AG20443 (cell line): ENCODE results near the gene ADD2.

Source experiments
- DNase-seq: peaks from one replicate; pipeline ENCODE4 v3.0.0; 2012; ENCODE audit warnings: low spot score, mixed read lengths

ADD2 gene

DNA sequence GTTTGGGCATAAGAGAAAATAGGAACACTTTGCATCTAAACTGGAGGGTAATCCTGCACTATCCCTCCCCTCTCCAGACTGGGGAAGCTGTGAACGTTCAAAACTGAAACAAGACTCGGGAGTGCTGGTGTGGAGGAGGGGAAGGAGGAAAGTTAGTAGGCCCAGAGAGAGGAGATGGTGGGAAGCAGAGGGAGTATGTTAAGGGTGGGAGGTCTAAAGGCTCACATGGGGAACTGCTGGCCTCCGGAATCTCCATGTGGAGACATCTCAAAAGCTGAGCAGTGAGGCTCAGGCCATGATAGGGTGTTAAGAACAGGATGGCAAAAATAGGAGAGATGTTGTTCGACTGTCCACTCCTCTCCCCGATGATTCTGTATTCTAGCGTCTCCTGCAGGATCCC lies 47.9 kb downstream of the ADD2 start:
- no peak for DNase-seq

GRCh38 chr2:70719231-70719630 lies 48.8 kb downstream of the ADD2 start:
- no peak for DNase-seq

DNA sequence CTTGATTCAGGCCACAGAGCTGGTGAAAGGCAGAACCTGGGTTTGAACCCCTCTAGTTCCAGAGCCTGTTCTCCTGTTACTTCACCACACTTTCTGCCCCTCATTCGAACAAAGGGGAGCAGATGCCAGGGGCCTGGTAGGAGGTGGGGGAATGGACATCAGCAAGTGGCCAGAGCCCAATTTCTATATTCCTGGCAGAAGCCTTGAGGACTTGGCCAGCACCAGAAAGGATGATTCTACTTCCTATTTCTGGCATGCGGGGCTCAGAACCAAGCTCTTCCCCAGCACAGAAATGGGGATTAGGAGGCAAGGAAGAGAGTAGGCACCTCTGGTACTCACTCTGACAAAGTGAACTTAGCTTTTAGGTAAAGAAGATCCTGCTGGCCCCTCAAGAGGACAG lies 49.3 kb downstream of the ADD2 start:
- no peak for DNase-seq

- no peak for DNase-seq
These were observed 49.8 kb downstream of the ADD2 start for GRCh38 chr2:70718241-70718640.

DNA sequence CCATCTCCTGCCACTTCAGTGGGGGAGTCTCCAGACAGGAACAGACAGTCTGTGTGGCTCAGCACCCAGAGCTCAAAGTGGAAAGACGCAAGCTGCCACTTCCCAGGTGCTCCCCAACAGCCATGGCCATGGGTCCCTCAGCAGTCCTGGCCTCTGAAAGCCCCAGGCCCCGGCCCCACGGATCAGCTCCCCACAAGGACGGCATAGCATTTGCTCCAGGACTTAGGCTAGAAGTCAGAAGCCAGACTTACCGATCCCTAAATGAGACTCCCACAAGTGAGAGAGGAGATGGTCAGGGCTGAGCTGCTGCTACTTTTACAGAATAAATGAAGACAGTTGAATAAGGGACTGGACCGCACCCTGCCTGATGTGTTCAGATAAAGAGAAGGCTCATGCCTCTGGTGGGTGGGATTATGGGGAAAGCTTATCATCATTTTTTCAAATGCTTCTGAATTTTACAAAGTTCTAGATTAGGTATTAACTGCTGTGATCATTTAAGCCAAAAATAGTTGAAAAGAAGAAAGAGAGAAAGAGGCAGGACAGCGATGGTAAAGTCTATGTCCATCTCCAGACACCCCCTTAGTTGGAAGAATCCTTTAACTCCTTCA lies 50.5 kb downstream of the ADD2 start:
- DNase-seq: no peak

- DNase-seq: no peak
These were observed 51.0 kb downstream of the ADD2 start for GRCh38 chr2:70716951-70717350.

DNA sequence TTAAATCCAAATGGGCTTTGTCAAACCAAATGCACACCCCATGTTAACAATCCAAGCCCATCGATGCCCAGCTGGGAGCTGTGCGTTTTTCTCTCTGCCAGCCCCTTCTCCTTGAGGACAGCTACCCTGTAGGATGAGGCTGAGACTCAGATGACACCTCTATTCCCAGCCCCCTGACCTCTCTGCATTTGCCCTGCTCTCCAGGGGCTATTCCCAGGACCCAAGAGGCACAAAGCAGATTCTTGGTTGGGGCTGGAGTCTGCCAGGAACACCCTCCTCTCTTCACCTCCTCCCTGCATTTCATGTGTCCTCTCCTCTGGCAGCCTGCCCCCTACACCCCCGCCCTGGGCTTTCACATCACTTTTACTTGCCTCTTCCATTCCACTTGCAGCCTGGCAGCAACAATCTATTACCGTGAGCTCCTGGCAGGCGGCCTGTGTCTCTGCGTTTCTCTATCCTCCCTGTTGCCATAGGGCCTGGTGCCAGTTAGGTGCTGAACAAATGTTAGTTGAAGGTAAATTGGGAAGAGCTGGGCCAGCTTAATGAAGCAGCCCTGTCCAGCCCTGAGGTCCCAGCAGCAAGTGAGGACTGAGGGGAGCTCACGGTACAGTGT lies 51.8 kb downstream of the ADD2 start:
- no peak for DNase-seq

GRCh38 chr2:70715071-70715985 lies 52.7 kb downstream of the ADD2 start:
- DNase-seq: no peak

GRCh38 chr2:70714141-70714905 lies 53.7 kb downstream of the ADD2 start:
- DNase-seq: no peak

DNA sequence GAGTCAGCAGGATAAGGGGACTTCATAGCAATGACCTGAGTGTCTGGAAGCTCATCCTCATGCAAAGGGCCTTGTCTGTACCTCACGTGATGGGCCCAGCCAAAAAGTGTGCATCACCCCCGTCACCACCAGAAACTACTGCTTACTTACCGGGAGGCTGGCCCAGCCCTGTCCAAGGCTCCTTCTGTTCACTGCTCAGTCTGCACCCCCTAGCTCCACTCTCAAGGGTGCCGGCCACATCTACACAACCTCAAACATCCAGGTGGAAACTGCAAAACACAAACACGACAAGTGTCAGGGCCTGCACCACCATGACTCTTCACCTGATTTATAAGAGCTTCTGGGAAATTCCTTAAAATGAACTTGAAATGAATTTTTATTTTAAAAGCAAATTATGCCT lies 55.1 kb downstream of the ADD2 start:
- no peak for DNase-seq

DNA sequence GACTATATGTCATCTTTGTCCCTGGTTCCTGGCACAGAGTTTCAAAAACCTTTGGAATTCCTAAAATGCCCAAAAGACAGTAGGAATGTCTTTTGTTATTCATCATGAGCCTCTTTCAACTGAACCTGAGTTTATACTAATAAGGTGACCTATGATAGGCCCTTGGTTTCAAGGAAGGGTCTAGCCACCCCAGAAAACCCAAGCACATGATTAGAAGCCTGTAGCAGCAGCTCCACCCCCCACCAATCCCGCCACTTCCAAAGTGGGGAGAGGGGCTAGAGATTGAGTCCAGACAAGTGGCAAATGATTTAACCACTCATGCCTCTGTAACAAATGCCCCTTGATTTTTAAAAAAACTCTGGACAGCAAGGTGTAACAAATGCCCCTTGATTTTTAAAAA lies 56.8 kb downstream of the ADD2 start:
- no peak for DNase-seq

DNA sequence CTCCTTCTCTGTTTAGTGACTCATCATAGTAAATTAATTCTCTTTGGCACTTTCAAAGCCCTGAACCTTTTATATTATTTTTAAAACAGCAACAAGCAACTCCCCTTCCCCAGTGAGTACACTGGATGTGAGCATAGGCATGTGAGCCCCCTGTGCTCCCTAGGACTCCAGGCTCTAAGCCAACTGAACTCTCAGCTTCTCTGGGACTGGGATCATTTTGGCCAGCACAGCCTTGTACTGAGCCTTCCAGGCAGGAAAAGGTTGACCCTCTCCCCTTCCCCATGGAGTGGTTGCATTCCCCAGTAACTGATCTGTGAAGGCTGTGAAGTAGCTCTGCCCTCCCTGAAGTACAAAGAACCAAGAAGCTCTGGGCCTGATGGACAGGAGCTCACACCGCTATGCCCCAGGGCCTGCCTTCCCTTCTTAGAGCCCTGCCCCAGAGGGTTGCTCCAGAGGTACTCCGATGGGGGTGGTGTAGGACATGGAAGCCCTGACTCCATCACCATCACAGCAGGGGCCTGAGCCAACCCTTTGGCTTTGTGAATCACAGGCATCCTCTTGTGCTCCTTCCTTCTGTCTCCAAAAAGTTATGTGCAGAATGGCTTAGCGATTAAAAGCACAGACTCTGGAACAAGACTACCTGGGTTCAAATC lies 57.8 kb downstream of the ADD2 start:
- DNase-seq: no peak

DNA sequence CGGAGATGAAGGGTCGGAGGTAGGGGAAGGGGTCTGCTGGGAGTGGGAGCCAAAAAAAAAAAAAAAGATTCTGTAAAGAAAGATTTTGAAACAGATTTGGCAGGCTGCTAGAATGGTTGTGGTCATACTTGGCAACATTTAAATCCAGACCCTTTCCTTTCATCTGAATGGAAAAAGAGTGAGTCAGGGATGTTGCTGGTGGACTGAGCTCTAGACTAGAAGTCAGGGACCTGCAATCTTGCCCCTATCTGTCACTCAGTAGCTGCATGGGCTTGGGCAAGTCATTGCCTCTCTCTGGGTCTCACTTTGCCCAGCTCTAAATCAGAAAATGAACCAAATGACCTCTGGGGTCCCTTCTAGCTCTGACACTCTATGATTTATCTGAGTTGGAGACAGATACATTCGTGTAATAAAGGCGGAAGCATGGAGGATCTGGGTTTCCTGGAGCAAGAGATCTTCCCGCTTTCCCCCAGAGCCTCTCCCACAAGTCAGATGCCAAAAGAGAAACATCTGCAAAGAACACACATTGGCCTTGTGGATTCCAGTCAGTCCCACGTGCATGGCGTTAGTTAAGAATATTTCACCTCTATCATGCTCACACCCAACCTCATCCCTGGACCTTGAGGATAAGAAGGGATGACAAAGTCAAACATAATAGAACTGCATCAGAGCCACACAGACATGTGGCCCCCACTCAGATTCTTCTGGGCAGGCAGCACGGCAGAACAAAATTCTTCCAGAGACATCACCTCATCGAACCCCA lies 58.5 kb downstream of the ADD2 start:
- DNase-seq: no peak

GRCh38 chr2:70708376-70709199 lies 59.4 kb downstream of the ADD2 start:
- no peak for DNase-seq

- no peak for DNase-seq
These were observed 60.3 kb downstream of the ADD2 start for GRCh38 chr2:70707706-70708105.

DNA sequence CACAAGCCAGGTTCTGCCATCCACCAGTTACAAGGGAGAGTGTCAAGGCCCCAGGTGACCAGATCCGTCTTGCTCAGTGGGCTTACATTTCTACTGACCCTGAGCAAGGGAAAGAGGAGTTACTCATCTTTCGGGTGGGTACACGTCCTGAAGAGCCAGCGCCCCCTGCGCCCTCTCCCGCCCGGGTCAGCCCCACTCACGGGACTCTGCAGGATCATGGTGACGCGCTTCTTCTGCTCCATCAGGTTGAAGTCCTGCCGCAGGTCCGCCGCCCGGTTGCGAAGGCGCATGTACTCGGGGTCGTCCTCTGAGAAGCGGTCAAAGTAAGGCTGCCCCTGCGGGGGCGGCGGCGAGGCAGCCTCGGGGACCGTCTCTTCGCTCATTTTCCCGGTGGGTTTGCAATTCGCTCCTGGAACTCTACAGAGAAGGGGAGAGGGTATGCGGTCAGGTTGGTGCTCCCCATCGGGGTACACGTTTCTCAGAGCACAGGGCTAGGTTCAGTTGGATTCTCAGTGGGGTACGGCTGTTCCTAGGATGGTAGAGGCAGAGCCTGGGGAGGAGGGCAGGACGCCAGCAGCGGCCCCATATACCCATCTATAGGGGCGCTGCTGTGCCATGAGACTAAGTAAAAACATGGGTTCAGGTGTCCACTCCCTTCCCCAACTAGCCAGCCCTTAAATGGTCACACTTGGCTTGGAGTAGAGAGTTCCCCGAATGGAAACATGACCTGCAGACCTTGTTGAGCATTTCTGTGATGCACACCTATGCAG lies 61.8 kb downstream of the ADD2 start:
- no peak for DNase-seq

GRCh38 chr2:70705160-70705850 lies 62.7 kb downstream of the ADD2 start:
- DNase-seq: no peak

DNA sequence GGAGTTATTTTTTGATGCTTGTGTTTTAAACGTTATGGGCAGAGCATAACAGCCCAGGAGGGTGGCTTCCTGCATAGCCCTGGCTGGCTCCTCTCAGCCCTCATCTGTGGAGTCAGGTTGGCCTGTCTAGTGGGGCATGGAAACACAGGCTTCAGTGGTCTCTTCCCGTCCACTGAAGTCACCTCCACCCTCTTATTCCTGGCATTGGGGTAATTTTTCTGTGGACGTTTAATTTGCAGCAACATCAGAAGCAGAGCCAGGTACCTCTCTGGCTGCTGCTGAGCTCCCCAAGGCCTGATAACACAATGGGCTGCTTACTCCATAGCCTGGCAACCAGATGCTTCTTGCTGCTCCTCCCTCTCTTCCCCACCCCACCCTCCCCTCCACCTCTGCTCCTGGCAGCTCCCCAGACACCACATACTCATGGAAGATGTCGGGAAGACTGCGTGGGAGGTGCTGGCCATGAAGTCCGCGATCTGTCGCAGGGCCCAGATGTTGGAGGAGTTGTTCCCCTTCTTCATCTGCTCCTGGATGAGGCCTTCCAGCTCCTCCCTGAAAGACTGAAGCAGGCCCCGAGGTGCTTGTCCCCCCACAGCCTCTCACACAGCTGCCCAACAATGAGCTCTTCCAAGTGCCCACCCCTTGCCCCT lies 64.0 kb downstream of the ADD2 start:
- DNase-seq: peak; percentile 74
